Smooth muscle cell (in vitro differentiated cells): Measurements from ENCODE around the gene GCSH. TPM values are rescaled to one million over a fixed set of nuclear protein-coding genes. Genes with fewer than 3 reads are reported as not detected.
A peak's percentile ranks its signal among the peaks of the same experiment; 100 is the strongest.

Source experiments
- DNase-seq: peaks from one replicate; lab custom pipeline; 2025; ENCODE audit not compliant: unreplicated experiment; lab: John Stamatoyannopoulos, UW
- H2AFZ ChIP-seq: fragments of 200-600 bp; sonication (generic); 2 replicates; pipeline ENCODE4 v1.6.0; 2016; ENCODE audit warnings: antibody characterized with exemption, low read depth, mild to moderate bottlenecking
- H3F3A ChIP-seq: fragments of 200-600 bp; sonication (generic); 2 replicates; pipeline ENCODE4 v1.6.0; 2017; ENCODE audit warnings: antibody characterized with exemption, low read depth
- H3K27ac ChIP-seq: fragments of 200-600 bp; sonication (generic); 2 replicates; pipeline ENCODE4 v1.5.1; 2016; ENCODE audit warnings: low read depth, mild to moderate bottlenecking
- H3K27me3 ChIP-seq: fragments of 200-600 bp; sonication (generic); 2 replicates; pipeline ENCODE4 v1.6.1; 2016; ENCODE audit warnings: low read depth, mild to moderate bottlenecking
- H3K36me3 ChIP-seq: fragments of 200-600 bp; sonication (generic); 2 replicates; pipeline ENCODE4 v1.5.1; 2016; ENCODE audit warnings: low read depth
- H3K4me1 ChIP-seq: fragments of 200-600 bp; sonication (generic); 2 replicates; pipeline ENCODE4 v1.5.1; 2016; ENCODE audit warnings: low read depth
- H3K4me2 ChIP-seq: fragments of 200-600 bp; sonication (generic); 2 replicates; pipeline ENCODE4 v1.6.0; 2016; ENCODE audit warnings: mild to moderate bottlenecking
- H3K4me3 ChIP-seq: fragments of 200-600 bp; sonication (generic); 2 replicates; pipeline ENCODE4 v1.5.1; 2016; ENCODE audit warnings: mild to moderate bottlenecking
- H3K79me2 ChIP-seq: fragments of 200-600 bp; sonication (generic); 2 replicates; pipeline ENCODE4 v1.6.0; 2016; ENCODE audit warnings: low read depth, mild to moderate bottlenecking
- H3K9ac ChIP-seq: fragments of 200-600 bp; sonication (generic); 2 replicates; pipeline ENCODE4 v1.6.0; 2016; ENCODE audit warnings: low read depth
- H3K9me3 ChIP-seq: fragments of 200-600 bp; sonication (generic); replicated peaks from 2 replicates; pipeline ENCODE4 v1.5.1; 2016; ENCODE audit warnings: low read depth
- H4K20me1 ChIP-seq: fragments of 200-600 bp; sonication (generic); 2 replicates; pipeline ENCODE4 v1.6.0; 2016; ENCODE audit warnings: low read depth
- CTCF ChIP-seq: fragments of 200-600 bp; sonication (generic); IDR thresholded peaks from 2 replicates; pipeline ENCODE4 v1.5.1; 2017; ENCODE audit warnings: borderline replicate concordance, mild to moderate bottlenecking, antibody characterized with exemption; ENCODE audit not compliant: insufficient read depth, poor library complexity, severe bottlenecking
- WGBS: methylation state at CpG from one replicate; pipeline ENCODE4 v1.1.7; 2016; ENCODE audit warnings: low lambda C conversion rate; 5-methylcytosine and 5-hydroxymethylcytosine counted together
- polyA plus RNA-seq: library from polyadenylated mRNA; unstranded; fragments of >200 nt; fragmentation: Nextera tagmentation; extraction: Ambion mirVana; gene quantifications from 2 replicates; pipeline ENCODE4 v1.2.1, GENCODE V29; 2016
- total RNA-seq: library from RNA; depleted of rRNA; stranded (reverse); fragments of >200 nt; gene quantifications from 2 replicates; pipeline ENCODE4 v1.2.3, GENCODE V29; 2014

The GCSH gene
- total and polyA plus RNA-seq, 2 experiments from 2014 or later = 42.4 to 48.1 TPM

- Histone ChIP-seq H3K79me2 (peaks cover 8% of the 10 kb centered on the region), H3K4me1 (no peaks in the 10 kb centered on the region), H4K20me1 (no peaks in the 10 kb centered on the region), H3K36me3 (no peaks in the 10 kb centered on the region), H3F3A (peaks cover 6% of the 10 kb centered on the region), H3K9ac (no peak overlapping the region), H3K9me3 (no peaks in the 10 kb centered on the region), H3K27ac (no peak overlapping the region), H3K4me2 (no peak overlapping the region), H3K27me3 (no peaks in the 10 kb centered on the region), H3K4me3 (no peak overlapping the region), H2AFZ (peak overlapping the region; percentile 63)
- no peak for TF ChIP-seq CTCF
- no peak for DNase-seq
- WGBS = 94% methylated on average over 6 of the region's 6 CpGs
These were observed 1.0 kb upstream of the GCSH start for GRCh38 chr16:81097230-81097629.

- 60% methylated on average over 8 of the region's 8 CpGs for WGBS
- Histone ChIP-seq H2AFZ (peak overlapping the region; percentile 63), H3K4me1 (no peaks in the 10 kb centered on the region), H3K9me3 (no peaks in the 10 kb centered on the region), H3K27me3 (no peaks in the 10 kb centered on the region), H4K20me1 (no peaks in the 10 kb centered on the region), H3K36me3 (no peaks in the 10 kb centered on the region), H3K9ac (no peak overlapping the region), H3K4me3 (peak overlapping the region; percentile 37), H3K79me2 (peaks cover 11% of the 10 kb centered on the region), H3K4me2 (peak overlapping the region; percentile 72), H3K27ac (no peak overlapping the region), H3F3A (peaks cover 6% of the 10 kb centered on the region)
- TF ChIP-seq CTCF = no peak
- no peak for DNase-seq
These were observed 567 bp upstream of the GCSH start for GRCh38 chr16:81096715-81097208.

GRCh38 chr16:81095653-81095952 is 592 bp downstream of the GCSH start:
- Histone ChIP-seq H3K27me3 (no peaks in the 10 kb centered on the region), H3K79me2 (peaks cover 15% of the 10 kb centered on the region)
- WGBS = 1% methylated on average over 22 of the region's 22 CpGs

More at GRCh38 chr16:81095653-81095952, 592 bp downstream of the GCSH start:
- Histone ChIP-seq H3K9me3 (no peaks in the 10 kb centered on the region), H3K36me3 (no peaks in the 10 kb centered on the region), H3K4me2 (peak overlapping the region; percentile 99), H4K20me1 (no peaks in the 10 kb centered on the region), H3K9ac (peak overlapping the region; percentile 64), H2AFZ (peak overlapping the region; percentile 91), H3K4me3 (peak overlapping the region; percentile 93), H3F3A (peaks cover 6% of the 10 kb centered on the region), H3K4me1 (no peaks in the 10 kb centered on the region), H3K27ac (peak overlapping the region; percentile 62)
- DNase-seq = no peak
- no peak for TF ChIP-seq CTCF
